AG04449 (cell line): ENCODE measurements around the gene MYO5C.

Experiments used
- CTCF ChIA-PET: fragments of 350-600 bp; formaldehyde crosslinking; extraction: SDS; loops from one replicate; lab custom pipeline; 2021; ENCODE audit warnings: antibody characterized with exemption; lab: Yijun Ruan, JAX
- POLR2A ChIA-PET: fragments of 400-600, 350-600 bp; formaldehyde crosslinking; extraction: SDS; loops from one replicate; lab custom pipeline; 2020; ENCODE audit warnings: antibody characterized with exemption, inconsistent platforms; lab: Yijun Ruan, JAX
- DNase-seq: peaks from one replicate; pipeline ENCODE4 v3.0.0-alpha.2; 2010; ENCODE audit warnings: low read depth, low spot score
- H3K4me3 ChIP-seq: 2 replicates; pipeline ENCODE4 v1.5.1; 2011; ENCODE audit warnings: low read depth, mild to moderate bottlenecking, control low read depth, low read length
- CTCF ChIP-seq: IDR thresholded peaks from one replicate; pipeline ENCODE4 v1.5.1; 2011; ENCODE audit warnings: mild to moderate bottlenecking, moderate library complexity, low read length, control low read depth, inconsistent platforms; ENCODE audit not compliant: insufficient read depth; ENCODE audit errors: missing control alignments

MYO5C gene

DNA sequence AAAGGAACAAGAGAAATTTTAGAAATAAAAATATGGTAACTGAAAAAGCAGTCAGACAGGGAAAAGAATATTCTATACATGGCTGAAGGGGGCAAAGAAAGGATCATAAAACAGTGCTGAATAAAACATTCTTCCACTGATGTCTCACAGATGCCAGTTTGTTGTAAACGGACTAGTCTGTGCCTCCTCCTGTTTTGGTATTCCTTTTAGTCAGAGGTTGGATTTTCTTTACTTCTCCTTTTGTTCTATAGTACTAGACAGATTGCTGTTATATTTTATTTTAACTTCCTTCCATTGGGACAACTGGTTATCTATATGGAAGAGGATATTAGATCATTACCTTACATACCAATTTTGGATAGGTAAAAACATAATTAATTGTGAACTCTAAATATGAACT lies 88.4 kb downstream of the MYO5C start:
- ChIA-PET CTCF (interaction anchor here (2.5 to 3.4 kb wide), 5 partner anchors 13 to 227 kb away, joined by 13 to 52 read pairs (median 33); no protein-coding TSS in a partner anchor), POLR2A (no interaction called here)
- DNase-seq: no peak
- no peak overlapping the region for H3K4me3 ChIP-seq
- TF ChIP-seq CTCF: no peak

DNA sequence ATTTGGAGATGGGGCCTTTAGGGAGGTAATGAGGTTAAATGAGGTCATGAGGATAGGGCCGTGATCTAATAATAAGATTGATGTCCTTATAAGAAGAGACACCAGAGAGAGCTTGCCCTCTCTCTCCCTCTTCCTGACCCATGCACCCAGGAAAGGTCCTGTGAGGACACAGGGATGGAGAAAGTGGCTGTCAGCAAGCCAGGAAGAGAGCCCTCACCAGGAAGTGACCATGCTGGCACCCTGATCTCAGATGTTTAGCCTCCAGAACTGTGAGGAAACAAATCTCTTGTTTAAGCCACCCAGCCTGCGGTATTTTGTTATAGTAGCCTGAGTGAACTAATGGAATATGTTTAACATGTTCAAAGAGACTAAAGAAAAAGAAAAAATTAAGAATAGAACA lies 89.2 kb downstream of the MYO5C start:
- no peak for DNase-seq
- H3K4me3 ChIP-seq: no peak overlapping the region
- ChIA-PET POLR2A (no interaction called here), CTCF (interaction anchor here (1.0 to 2.7 kb wide), 2 partner anchors 13 to 21 kb away, joined by 3 to 10 read pairs; no protein-coding TSS in a partner anchor)
- TF ChIP-seq CTCF: no peak

GRCh38 chr15:52204657-52205056 lies 90.9 kb downstream of the MYO5C start:
- CTCF ChIA-PET: interaction anchor here (1.2 to 2.7 kb wide), 5 partner anchors 20 to 23 kb away, joined by 3 to 10 read pairs (median 5); no protein-coding TSS in a partner anchor

GRCh38 chr15:52200831-52201365 lies 94.7 kb downstream of the MYO5C start:
- TF ChIP-seq CTCF: no peak
- no peak overlapping the region for H3K4me3 ChIP-seq
- POLR2A ChIA-PET: no interaction called here
- CTCF ChIA-PET: interaction anchor here (1.0 to 3.5 kb wide), 4 partner anchors 8 to 36 kb away, joined by 3 to 20 read pairs (median 11); no protein-coding TSS in a partner anchor
- no peak for DNase-seq

More at GRCh38 chr15:52204657-52205056, 90.9 kb downstream of the MYO5C start:
- H3K4me3 ChIP-seq: no peak overlapping the region
- POLR2A ChIA-PET: no interaction called here
- TF ChIP-seq CTCF: no peak
- no peak for DNase-seq

GRCh38 chr15:52199271-52199670 lies 96.3 kb downstream of the MYO5C start:
- TF ChIP-seq CTCF: no peak
- ChIA-PET CTCF (interaction anchor here (0.9 to 3.5 kb wide), 5 partner anchors 9 to 35 kb away, joined by 3 to 20 read pairs (median 9); no protein-coding TSS in a partner anchor), POLR2A (no interaction called here)
- no peak for DNase-seq
- no peak overlapping the region for H3K4me3 ChIP-seq

DNA sequence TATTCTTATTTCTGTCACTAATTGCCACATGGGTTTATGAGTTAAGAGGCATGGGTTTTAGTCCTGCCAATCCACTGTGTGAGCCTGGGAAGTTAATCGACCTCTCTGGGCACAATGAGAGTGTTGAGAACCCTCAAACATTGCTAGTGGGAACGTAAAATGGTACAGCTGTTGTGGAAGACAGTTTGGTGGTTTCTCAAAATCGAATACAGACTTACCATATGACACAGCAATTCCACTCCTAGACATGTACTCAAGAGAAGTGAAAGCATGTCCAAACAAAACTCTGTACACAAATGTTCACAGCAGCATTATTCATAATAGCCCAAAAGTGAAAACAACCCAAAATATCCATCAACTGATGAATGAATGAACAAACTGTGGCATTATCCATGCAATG lies 98.7 kb downstream of the MYO5C start:
- ChIA-PET POLR2A (no interaction called here), CTCF (interaction anchor here (0.7 to 1.6 kb wide), 4 partner anchors 11 to 31 kb away, joined by 4 to 8 read pairs (median 4); no protein-coding TSS in a partner anchor)
- no peak for DNase-seq
- TF ChIP-seq CTCF: no peak
- H3K4me3 ChIP-seq: no peak overlapping the region
